GM23248 (cell line): Measurements from ENCODE around the gene LRRIQ1.

ENCODE experiments used
- EZH2 ChIP-seq: fragments of 200-600 bp; sonication (generic); IDR thresholded peaks from 2 replicates; pipeline ENCODE4 v1.6.1; 2018; ENCODE audit warnings: antibody characterized with exemption, mild to moderate bottlenecking; ENCODE audit not compliant: insufficient read depth, poor library complexity, severe bottlenecking
- EZH2phosphoT487 ChIP-seq: fragments of 200-600 bp; sonication (generic); IDR thresholded peaks from 2 replicates; pipeline ENCODE4 v1.6.1; 2018; ENCODE audit warnings: antibody characterized with exemption, moderate library complexity, mild to moderate bottlenecking, low read depth; ENCODE audit not compliant: insufficient read depth

- TF ChIP-seq EZH2 (no peak), EZH2phosphoT487 (no peak)
These were observed 238.1 kb downstream of the LRRIQ1 start for GRCh38 chr12:85274315-85274651.
